Natural killer cell treated with Interleukin-12 subunit alpha and Interleukin-12 subunit beta and Interleukin-15 and Interleukin-18, amount 100 ng/mL, for 72 hours (primary cell): Measurements from ENCODE around the gene IMPDH1. TPM values are rescaled to one million over a fixed set of nuclear protein-coding genes. Genes with fewer than 3 reads are reported as not detected.

Experiments
- ATAC-seq, 2 donors: fragments of 150-1000 bp; cut with Tn5 transposase in 1 of 2; sonication (Bioruptor Pico), chemical (Tn5 transposase) in 1 of 2; 2 replicates each; pipeline ENCODE4 v1.10.0; 2021
- DNase-seq: peaks from one replicate; pipeline ENCODE4 v3.0.0; 2022; ENCODE audit warnings: low spot score
- H3K27ac Mint-ChIP-seq, 2 donors: 1 replicate in 1 of 2; 2 replicates in 1 of 2; pipeline ENCODE4 v1.8.0; 2022; ENCODE audit warnings: mixed read lengths in 2 of 2, mild to moderate bottlenecking in 1 of 2, moderate library complexity in 1 of 2
- H3K27me3 Mint-ChIP-seq, 2 donors: 1 replicate in 1 of 2; 2 replicates in 1 of 2; pipeline ENCODE4 v1.8.0; 2022; ENCODE audit warnings: mixed read lengths in 2 of 2
- H3K36me3 Mint-ChIP-seq: one replicate; pipeline ENCODE4 v1.8.0; 2022; ENCODE audit warnings: mixed read lengths
- H3K4me1 Mint-ChIP-seq, 2 donors: 1 replicate in 1 of 2; 2 replicates in 1 of 2; pipeline ENCODE4 v1.8.0; 2022; ENCODE audit warnings: low read depth in 2 of 2, mixed read lengths in 2 of 2, mild to moderate bottlenecking in 1 of 2
- H3K4me3 Mint-ChIP-seq: one replicate; pipeline ENCODE4 v1.8.0; 2022; ENCODE audit warnings: mixed read lengths
- H3K9me3 Mint-ChIP-seq: 2 replicates; pipeline ENCODE4 v1.8.0; 2022; ENCODE audit warnings: mixed read lengths
- total RNA-seq, 2 donors: library from RNA; stranded (reverse); gene quantifications; one replicate each; pipeline ENCODE4 v1.2.3, GENCODE V29; 2022

The IMPDH1 gene
- total RNA-seq, 2 donors from 2014 or later = 15.8 to 34.5 TPM

DNA sequence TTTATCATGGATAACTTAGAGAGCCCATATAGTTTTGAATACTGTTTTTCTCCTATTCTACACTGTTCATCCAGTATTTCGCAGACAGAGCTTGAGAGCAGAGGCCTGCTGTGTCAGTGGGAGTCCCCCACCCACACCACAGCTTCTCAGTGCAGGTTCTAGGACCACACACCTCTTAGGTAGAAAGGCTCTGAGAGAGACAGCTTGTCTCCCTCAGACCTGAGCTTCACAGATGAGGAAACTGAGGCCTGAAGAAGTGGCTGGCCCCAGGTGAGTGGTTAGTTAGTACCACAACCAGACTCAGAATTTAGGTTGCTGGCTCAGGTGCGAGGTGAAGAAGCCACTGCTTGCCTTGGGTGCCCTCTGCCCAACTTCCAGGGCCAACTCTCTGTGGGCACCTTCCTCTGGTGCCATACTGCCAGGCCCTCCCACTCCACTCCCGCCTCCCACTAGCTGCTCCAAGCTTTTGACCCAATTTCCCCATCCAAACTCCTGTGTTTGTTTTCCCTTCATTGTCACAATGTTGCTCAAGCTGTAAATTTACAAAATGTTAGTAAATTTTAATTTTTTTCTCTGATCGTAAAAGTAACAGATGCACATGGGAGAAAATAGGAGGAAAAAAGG lies 38.3 kb upstream of the IMPDH1 start:
- Mint-ChIP-seq H3K36me3 (no peaks in the 10 kb centered on the region), H3K27ac (no peak overlapping the region), H3K4me3 (no peak overlapping the region), H3K9me3 (no peaks in the 10 kb centered on the region), H3K4me1 (peaks cover 0 to 7% of the 10 kb centered on the region in 2 donors), H3K27me3 (peaks cover 19 to 22% of the 10 kb centered on the region in 2 donors)
- no peak for ATAC-seq
- DNase-seq = no peak

DNA sequence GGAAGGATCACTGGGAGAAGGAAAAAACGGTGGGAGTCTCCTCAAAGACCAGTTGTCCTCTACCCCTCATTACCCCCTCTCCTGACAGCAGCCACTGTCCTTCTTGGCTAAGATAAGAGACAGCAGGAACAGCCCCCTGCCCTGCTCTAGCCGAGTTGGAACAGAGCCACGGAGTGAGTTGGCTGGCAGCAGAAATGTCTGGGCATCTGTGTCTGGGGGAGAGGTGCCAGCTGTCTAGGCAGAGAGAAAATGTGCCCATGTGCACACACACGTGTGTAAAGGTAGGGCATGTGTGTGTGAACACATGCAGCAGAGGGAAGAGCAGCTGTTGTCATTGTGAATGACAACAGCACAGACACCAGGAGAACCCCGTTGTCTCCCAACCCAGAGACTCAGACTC lies 36.5 kb upstream of the IMPDH1 start:
- Mint-ChIP-seq H3K9me3 (no peaks in the 10 kb centered on the region), H3K4me1 (peaks cover 0 to 3% of the 10 kb centered on the region in 2 donors), H3K27ac (no peak overlapping the region), H3K4me3 (no peak overlapping the region), H3K36me3 (no peaks in the 10 kb centered on the region), H3K27me3 (peaks cover 6 to 14% of the 10 kb centered on the region in 2 donors)
- DNase-seq = no peak
- no peak for ATAC-seq

DNA sequence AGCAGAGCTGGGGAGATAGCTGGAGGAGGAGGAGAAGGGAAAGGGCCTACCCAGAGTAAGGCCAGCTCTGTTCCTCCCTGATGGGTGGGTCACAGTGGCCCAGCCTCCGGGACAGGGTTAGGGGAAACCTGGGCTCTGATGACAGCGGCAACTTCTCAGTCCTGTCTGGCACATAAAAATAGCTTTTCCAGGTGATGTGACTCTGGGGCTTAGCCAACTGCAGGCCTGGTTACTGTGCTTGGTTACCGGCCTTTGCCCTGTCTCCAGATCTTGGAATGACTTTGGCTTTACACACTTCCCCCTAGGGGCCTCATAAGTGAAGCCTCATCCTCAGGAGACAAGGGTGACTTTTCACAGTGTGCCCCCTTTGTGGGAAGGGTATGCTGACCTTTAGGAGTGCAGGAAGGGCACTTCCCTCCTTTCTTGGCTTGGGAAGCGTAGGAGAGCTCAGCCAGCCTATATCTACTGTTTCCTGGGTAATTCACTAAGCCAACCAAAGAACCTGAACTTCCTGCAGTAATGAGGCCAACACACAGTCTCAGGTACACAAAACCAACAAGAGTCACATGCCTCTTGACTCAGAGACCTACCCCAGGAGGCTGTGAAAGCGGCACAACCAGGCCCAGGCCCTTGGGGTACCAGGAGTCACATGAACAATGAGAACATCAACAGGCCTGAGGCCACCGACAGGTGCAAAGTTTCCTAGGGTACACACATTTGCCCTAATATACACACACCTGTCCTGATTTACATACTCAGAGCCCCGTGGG lies 34.2 kb upstream of the IMPDH1 start:
- DNase-seq = no peak
- Mint-ChIP-seq H3K36me3 (no peaks in the 10 kb centered on the region), H3K27me3 (peaks cover 0 to 9% of the 10 kb centered on the region in 2 donors), H3K27ac (no peak overlapping the region), H3K4me1 (no peaks in the 10 kb centered on the region), H3K4me3 (no peak overlapping the region), H3K9me3 (no peaks in the 10 kb centered on the region)
- no peak for ATAC-seq

DNA sequence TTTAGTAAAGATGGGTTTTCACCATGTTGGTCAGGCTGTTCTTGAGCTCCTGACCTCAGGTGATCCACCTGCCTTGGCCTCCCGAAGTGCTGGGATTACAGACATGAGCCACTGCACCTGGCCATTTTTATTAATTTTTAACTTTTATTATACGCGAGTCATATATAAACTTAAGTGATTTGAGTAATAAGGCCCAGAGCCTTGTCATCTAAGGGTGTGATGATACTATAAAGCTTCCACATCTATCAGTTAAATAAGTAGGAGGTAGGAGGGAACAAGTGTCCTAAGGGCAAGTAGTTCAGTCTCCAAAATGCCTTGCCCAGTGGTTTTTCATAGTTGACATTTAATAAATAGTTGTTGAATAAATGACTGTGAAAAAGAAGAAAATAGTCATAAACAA lies 32.6 kb upstream of the IMPDH1 start:
- no peaks in the 10 kb centered on the region for H3K4me1 Mint-ChIP-seq
- H3K4me3 Mint-ChIP-seq = no peak overlapping the region
- no peaks in the 10 kb centered on the region for H3K9me3 Mint-ChIP-seq
- DNase-seq (no peak), ATAC-seq (no peak)
- no peaks in the 10 kb centered on the region for H3K36me3 Mint-ChIP-seq
- peaks cover 3 to 11% of the 10 kb centered on the region in 2 donors for H3K27me3 Mint-ChIP-seq
- H3K27ac Mint-ChIP-seq = no peak overlapping the region

DNA sequence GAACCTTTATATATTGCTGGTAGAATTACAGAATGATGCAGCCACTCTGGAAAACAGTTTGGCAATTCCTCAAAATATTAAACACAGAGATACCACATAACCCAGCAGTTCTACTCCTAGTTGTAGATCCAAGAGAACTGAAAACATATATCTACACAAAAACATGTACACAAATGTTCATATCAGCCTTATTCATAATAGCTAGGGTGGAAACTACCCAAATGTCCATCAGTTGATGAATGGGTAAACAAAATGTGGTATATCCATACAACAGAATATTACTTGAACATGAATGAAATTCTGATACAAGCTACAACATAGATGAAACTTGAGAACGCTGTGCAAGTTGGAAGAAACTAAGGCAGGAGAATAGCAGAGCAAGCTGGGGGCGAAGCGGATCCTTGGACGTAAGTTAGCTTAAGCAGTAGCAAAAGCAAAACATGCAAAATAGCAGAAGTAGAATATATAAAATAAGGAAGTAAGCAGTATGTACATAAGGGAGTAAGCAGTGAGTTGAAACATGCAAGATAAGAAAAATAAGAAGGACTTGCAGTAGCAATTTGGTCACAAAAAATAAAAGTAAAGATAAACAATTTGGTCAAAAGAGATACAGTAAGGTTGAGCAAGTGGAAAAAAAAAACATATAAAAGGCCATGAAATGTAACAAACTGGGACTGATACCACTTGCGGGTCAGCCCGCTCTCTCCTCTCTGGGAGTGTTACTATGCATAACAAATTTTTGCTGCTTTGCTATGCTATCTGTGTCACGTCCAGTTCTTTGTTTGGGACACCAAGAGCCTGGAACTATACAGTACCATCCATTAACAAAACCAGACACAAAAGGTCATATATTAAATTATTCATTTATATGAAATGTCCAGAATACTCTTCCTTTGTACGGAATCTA lies 27.9 kb upstream of the IMPDH1 start:
- no peak for DNase-seq
- H3K4me1 Mint-ChIP-seq = no peaks in the 10 kb centered on the region
- no peaks in the 10 kb centered on the region for H3K36me3 Mint-ChIP-seq
- peaks cover 15 to 18% of the 10 kb centered on the region in 2 donors for H3K27me3 Mint-ChIP-seq
- H3K4me3 Mint-ChIP-seq = no peak overlapping the region
- H3K9me3 Mint-ChIP-seq = no peaks in the 10 kb centered on the region
- ATAC-seq = no peak
- H3K27ac Mint-ChIP-seq = no peak overlapping the region

DNA sequence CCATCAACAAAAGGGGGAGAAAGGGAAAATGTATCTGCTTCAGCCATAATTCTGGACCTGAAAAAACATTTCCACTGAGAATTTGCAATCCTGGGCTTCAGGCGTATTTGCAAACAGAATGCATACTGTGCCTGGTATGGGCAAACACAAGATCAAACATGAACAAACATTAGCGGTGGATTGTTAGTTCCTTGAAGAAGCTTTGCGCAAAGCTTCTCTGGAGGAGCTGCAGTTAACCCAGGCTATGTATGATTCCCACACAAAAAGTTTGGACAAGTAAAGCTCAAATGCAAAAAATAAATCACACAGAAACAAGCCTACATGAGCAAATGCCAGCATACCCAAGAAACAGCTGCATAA lies 25.5 kb upstream of the IMPDH1 start:
- ATAC-seq = no peak
- H3K36me3 Mint-ChIP-seq = no peaks in the 10 kb centered on the region
- H3K4me1 Mint-ChIP-seq = no peaks in the 10 kb centered on the region
- H3K27ac Mint-ChIP-seq = no peak overlapping the region
- no peak overlapping the region for H3K4me3 Mint-ChIP-seq
- DNase-seq = no peak
- H3K27me3 Mint-ChIP-seq = peaks cover 18 to 19% of the 10 kb centered on the region in 2 donors
- no peaks in the 10 kb centered on the region for H3K9me3 Mint-ChIP-seq

DNA sequence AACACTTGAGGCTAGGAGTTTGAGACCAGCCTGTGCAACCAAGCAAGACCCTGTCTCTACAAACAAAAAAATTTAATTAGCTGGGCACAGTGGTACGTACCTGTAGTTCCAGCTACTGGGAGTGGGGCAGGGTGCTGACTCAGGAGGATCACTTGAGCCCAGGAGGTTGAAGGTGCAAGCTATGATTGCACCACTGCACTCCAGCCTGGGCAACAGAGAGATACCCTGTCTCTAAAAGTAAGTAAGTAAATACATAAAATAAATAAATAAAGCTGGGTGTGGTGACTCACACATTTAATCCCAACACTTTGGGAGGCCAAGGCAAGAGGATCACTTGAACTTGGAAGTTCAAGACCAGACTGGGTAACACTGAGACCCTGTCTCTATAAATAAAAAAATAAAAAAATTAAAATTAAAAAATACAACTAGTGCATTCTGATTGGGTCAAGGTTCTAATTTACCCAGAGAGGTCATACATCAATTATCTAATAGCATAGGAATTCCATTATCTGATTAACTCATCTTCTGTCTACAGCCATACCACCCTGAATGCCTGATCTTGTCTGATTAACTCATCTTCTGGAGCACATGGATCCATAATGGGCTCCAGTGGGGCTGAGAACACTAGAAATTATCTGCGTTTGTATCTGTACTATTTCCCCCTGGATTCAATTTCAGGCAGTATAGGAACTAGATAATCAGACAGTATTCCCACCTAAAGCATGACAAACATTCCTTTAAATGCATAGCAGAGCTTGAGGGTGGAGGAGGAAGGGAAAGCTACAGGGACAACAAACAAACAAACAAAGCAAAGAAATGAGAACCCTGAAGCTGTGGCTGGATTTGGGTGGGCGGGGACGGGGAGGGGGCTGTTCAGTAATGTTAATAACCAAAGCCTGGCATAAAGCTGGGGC lies 24.9 kb upstream of the IMPDH1 start:
- DNase-seq (no peak), ATAC-seq (no peak)
- Mint-ChIP-seq H3K27ac (no peak overlapping the region), H3K36me3 (no peaks in the 10 kb centered on the region), H3K9me3 (no peaks in the 10 kb centered on the region), H3K4me1 (no peaks in the 10 kb centered on the region), H3K27me3 (peaks cover 21 to 22% of the 10 kb centered on the region in 2 donors), H3K4me3 (no peak overlapping the region)

DNA sequence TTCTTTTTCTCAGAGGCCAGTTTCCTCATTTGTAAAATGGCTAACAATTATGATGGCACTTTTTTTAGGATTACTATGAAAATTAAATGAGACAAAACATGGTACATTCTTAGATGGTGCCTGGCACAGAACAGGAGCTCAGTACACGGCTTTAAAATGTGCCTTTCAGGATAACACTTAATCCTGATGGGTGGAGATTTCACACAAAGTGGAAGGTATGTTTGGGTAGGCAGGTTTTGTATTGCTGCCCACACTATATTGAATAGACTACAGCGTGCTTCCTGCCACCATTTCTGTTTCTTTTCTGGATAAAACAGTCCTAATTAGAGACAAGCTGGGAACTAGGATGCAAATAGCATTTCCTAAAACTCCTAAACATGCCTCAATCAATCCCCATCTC lies 22.0 kb upstream of the IMPDH1 start:
- ATAC-seq (no peak), DNase-seq (no peak)
- Mint-ChIP-seq H3K4me3 (no peak overlapping the region), H3K27me3 (peaks cover 31% of the 10 kb centered on the region in 2 donors), H3K4me1 (no peaks in the 10 kb centered on the region), H3K36me3 (no peaks in the 10 kb centered on the region), H3K27ac (no peak overlapping the region), H3K9me3 (no peaks in the 10 kb centered on the region)

DNA sequence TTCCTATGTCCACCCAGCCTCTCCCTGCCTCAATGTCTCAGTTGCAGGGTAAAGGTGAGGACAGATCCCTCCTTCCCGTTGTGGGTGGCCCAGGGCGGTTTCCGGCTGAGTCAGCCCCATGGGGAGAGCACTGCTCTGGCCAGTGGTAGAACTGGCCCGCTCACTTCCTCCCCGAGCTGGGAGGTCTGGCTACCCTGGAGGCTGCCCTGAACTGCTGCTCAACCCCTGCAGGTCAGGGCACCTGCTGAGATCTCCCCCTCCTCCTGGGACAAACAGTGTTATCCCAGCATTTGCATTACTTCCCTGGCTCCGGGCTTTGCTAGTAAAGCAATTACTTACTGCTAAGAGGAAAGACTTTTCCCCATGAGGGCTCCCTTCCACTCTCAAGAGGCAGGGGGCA lies 21.4 kb upstream of the IMPDH1 start:
- Mint-ChIP-seq H3K4me1 (no peaks in the 10 kb centered on the region), H3K9me3 (no peaks in the 10 kb centered on the region), H3K4me3 (no peak overlapping the region), H3K36me3 (no peaks in the 10 kb centered on the region), H3K27me3 (peaks cover 31% of the 10 kb centered on the region in 2 donors), H3K27ac (no peak overlapping the region)
- DNase-seq = no peak
- ATAC-seq = peak in 1 of 2 donors; percentile 31

DNA sequence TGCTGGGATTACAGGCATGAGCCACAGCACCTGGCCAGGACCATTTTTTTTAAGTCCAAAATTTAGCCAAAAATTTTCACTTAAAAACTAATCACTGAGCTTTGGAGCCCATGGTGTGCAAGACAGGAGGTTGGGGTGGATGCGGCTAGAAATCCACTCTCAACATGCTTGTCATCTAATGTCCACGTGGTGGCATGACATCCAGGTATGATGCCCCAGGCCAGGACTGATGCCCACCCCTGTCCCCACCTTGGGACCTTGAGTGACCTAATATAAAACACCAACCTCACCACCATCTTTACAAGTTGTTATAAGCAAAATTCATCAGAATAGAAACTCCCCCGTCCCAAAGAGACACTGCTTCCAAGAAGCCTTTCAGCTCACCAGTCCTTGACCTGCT lies 20.4 kb upstream of the IMPDH1 start:
- Mint-ChIP-seq H3K27me3 (peaks cover 27 to 31% of the 10 kb centered on the region in 2 donors), H3K4me3 (no peak overlapping the region), H3K36me3 (no peaks in the 10 kb centered on the region), H3K9me3 (no peaks in the 10 kb centered on the region), H3K4me1 (no peaks in the 10 kb centered on the region), H3K27ac (no peak overlapping the region)
- no peak for ATAC-seq
- DNase-seq = no peak

DNA sequence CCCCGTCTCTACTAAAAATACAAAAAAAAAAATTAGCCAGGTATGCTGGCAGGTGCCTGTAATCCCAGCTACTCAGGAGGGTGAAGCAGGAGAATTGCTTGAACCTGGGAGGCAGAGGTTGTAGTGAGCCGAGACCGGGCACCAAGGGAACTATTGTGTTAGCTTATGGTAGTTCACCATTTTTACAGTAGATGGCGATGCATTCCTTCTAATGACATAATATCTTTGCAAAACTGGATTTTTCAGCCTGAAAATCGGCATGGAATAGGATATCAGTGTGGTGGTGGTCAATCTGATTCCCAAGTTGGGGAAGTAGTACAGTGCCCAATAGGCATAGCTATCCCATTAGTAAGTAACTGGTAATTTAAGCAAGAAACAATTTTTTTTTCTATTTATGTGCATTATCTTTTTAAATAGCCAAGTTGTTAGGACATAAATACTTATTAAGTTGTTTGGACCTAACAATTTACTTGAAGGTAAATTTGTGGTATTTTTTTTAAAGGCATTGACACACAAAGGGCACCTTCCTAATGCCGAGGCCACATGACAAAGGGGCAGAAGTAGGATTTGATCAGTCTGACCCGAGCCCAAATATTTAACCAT lies 17.6 kb upstream of the IMPDH1 start:
- ATAC-seq = no peak
- H3K9me3 Mint-ChIP-seq = no peaks in the 10 kb centered on the region
- peaks cover 17 to 19% of the 10 kb centered on the region in 2 donors for H3K27me3 Mint-ChIP-seq
- no peak overlapping the region for H3K27ac Mint-ChIP-seq
- no peak overlapping the region for H3K4me3 Mint-ChIP-seq
- DNase-seq = no peak
- no peaks in the 10 kb centered on the region for H3K36me3 Mint-ChIP-seq
- H3K4me1 Mint-ChIP-seq = peaks cover 13 to 15% of the 10 kb centered on the region in 2 donors

DNA sequence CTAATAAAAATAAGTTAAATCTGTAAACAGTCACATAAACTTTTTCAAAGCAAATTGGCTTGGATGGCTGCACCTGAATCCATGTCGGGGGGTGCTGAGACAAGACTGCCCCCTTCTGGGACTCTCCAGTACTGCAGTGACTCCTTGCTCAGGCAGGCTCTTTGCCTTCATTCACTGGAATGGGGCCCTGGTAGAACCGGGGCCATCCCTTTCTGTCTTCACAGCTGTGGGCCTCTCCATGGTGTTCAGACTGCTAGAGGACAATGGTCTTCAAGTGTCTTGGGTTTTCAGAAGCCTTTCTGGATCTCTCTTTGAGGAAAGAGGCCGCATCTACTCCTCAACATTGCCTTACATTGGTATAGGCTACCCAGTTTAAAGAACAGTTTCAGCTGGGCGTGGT lies 16.1 kb upstream of the IMPDH1 start:
- Mint-ChIP-seq H3K27me3 (peaks cover 17 to 19% of the 10 kb centered on the region in 2 donors), H3K4me3 (no peak overlapping the region), H3K27ac (no peak overlapping the region), H3K9me3 (no peaks in the 10 kb centered on the region), H3K4me1 (peaks cover 21% of the 10 kb centered on the region in 2 donors), H3K36me3 (no peaks in the 10 kb centered on the region)
- no peak for DNase-seq
- peak; percentile 56 to 66 for ATAC-seq
